Keratinocyte (primary cell): ENCODE results near the gene PRKCE. TPM values are rescaled to one million over a fixed set of nuclear protein-coding genes. Genes with fewer than 3 reads are reported as not detected.

ENCODE experiments used
- DNase-seq: peaks from one replicate; pipeline ENCODE4 v3.0.0-alpha.2; 2011; ENCODE audit warnings: low read depth, missing footprints, low spot score
- FAIRE-seq: peaks from 2 replicates; lab custom pipeline; 2011; peaks lifted over from hg19 to GRCh38; lab: Jason Lieb, UNC
- H2AFZ ChIP-seq: 2 replicates; pipeline ENCODE4 v1.6.0; 2012; ENCODE audit warnings: low read length, control low read depth, inconsistent platforms; ENCODE audit not compliant: control insufficient read depth
- H3K27ac ChIP-seq: 2 replicates; pipeline ENCODE4 v1.5.1; 2011; ENCODE audit warnings: low read length; ENCODE audit not compliant: control insufficient read depth, insufficient read depth
- H3K27me3 ChIP-seq: 3 replicates; pipeline ENCODE4 v1.6.0; 2011; ENCODE audit warnings: low read length; ENCODE audit not compliant: control insufficient read depth, insufficient read depth; ENCODE audit errors: extremely low read depth
- H3K36me3 ChIP-seq, 2 experiments: 2 replicates in 1 of 2; 3 replicates in 1 of 2; pipeline ENCODE4 v1.5.1; 2011; ENCODE audit warnings: low read length in 2 of 2, mild to moderate bottlenecking in 1 of 2; ENCODE audit not compliant: control insufficient read depth in 2 of 2, insufficient read depth in 2 of 2; ENCODE audit errors: extremely low read depth in 1 of 2
- H3K4me1 ChIP-seq: 3 replicates; pipeline ENCODE4 v1.5.1; 2011; ENCODE audit warnings: low read length; ENCODE audit not compliant: control insufficient read depth, insufficient read depth; ENCODE audit errors: extremely low read depth
- H3K4me2 ChIP-seq: 3 replicates; pipeline ENCODE4 v1.6.0; 2011; ENCODE audit warnings: low read depth, low read length; ENCODE audit not compliant: control insufficient read depth, insufficient read depth; ENCODE audit errors: extremely low read depth
- H3K4me3 ChIP-seq, 3 experiments: fragments of 200-600 bp in 1 of 3; sonication (generic) in 1 of 3; 2 replicates in 2 of 3; 3 replicates in 1 of 3; pipeline ENCODE4 v1.5.1; 2011 to 2016; ENCODE audit warnings: low read length in 3 of 3, mild to moderate bottlenecking in 3 of 3, control low read depth in 2 of 3, inconsistent platforms in 1 of 3, low read depth in 1 of 3, mixed read lengths in 1 of 3, mixed run types in 1 of 3, moderate library complexity in 1 of 3; ENCODE audit not compliant: control insufficient read depth in 2 of 3, insufficient read depth in 2 of 3; ENCODE audit errors: extremely low read depth in 1 of 3
- H3K79me2 ChIP-seq: 2 replicates; pipeline ENCODE4 v1.6.0; 2012; ENCODE audit warnings: low read length; ENCODE audit not compliant: control insufficient read depth, insufficient read depth
- H3K9ac ChIP-seq: 3 replicates; pipeline ENCODE4 v1.6.0; 2011; ENCODE audit warnings: low read length; ENCODE audit not compliant: control insufficient read depth, insufficient read depth; ENCODE audit errors: extremely low read depth
- H3K9me1 ChIP-seq: 3 replicates; pipeline ENCODE4 v1.6.0; 2011; ENCODE audit warnings: low read length; ENCODE audit not compliant: control insufficient read depth, insufficient read depth; ENCODE audit errors: extremely low read depth
- H3K9me3 ChIP-seq: 2 replicates; pipeline ENCODE4 v1.5.1; 2012; ENCODE audit warnings: low read depth, low read length; ENCODE audit not compliant: control insufficient read depth
- H4K20me1 ChIP-seq: 3 replicates; pipeline ENCODE4 v1.6.0; 2011; ENCODE audit warnings: low read length; ENCODE audit not compliant: control insufficient read depth, insufficient read depth; ENCODE audit errors: extremely low read depth
- CTCF ChIP-seq, 3 experiments: IDR thresholded peaks in 1 of 3; conservative IDR thresholded peaks in 1 of 3; optimal IDR thresholded peaks in 1 of 3; 2 replicates in 2 of 3; 3 replicates in 1 of 3; pipeline versions ENCODE3 to v1.5.1; 2011; ENCODE audit warnings: low read length in 3 of 3, mild to moderate bottlenecking in 3 of 3, moderate library complexity in 2 of 3, control low read depth in 1 of 3, inconsistent platforms in 1 of 3; ENCODE audit not compliant: insufficient read depth in 2 of 3; ENCODE audit errors: extremely low read depth in 1 of 3
- EZH2 ChIP-seq: IDR thresholded peaks from one replicate; pipeline ENCODE4 v1.6.1; 2012; ENCODE audit warnings: inconsistent platforms, mild to moderate bottlenecking, low read length, moderate library complexity
- dilution Hi-C: fragments of 300-500 bp; cut with MboI; formaldehyde crosslinking; loops from one replicate; pipeline ENCODE4 v1.7.0; 2020; ENCODE audit warnings: low sequenced_read_pairs; ENCODE audit not compliant: extremely low pct_ligation_motif_present
- polyA plus RNA-seq, 5 experiments: library from polyadenylated mRNA; depleted of rRNA in 3 of 5; stranded (reverse) in 3 of 5; stranded (forward) in 1 of 5; unstranded in 1 of 5; fragments of >200 nt; gene quantifications; 1 replicate in 1 of 5; 2 replicates in 3 of 5; 3 replicates in 1 of 5; pipeline versions ENCODE4 v1.2.1 to v1.2.3, GENCODE V29; 2011 to 2012; ENCODE audit warnings: missing spikeins in 2 of 5, low read depth in 1 of 5, low replicate concordance in 1 of 5

PRKCE gene
- polyA plus RNA-seq, 1 donor (not counting 4 experiments of a cell fraction or from before 2014, with no cell fraction given), result 2.0 TPM

GRCh38 chr2:46096260-46096659 is 444.8 kb downstream of the PRKCE start:
- Histone ChIP-seq H2AFZ (no peak overlapping the region), H3K4me1 (peaks cover 24% of the 10 kb centered on the region), H3K4me3 (no peak overlapping the region), H3K9me3 (no peaks in the 10 kb centered on the region), H4K20me1 (no peaks in the 10 kb centered on the region), H3K27me3 (no peaks in the 10 kb centered on the region), H3K9ac (no peak overlapping the region), H3K4me2 (no peak overlapping the region), H3K36me3 (no peaks in the 10 kb centered on the region), H3K27ac (no peak overlapping the region), H3K79me2 (no peaks in the 10 kb centered on the region), H3K9me1 (no peaks in the 10 kb centered on the region)
- no peak for DNase-seq
- TF ChIP-seq CTCF (optimal IDR thresholded peaks at IDR 0.05 in 1 of 3, IDR thresholded peaks at IDR 0.05 in 1 of 3, conservative IDR thresholded peaks at IDR 0.05 in 1 of 3; ENCODE audit: extremely low read depth in 1 of 3, insufficient read depth in 2 of 3, low read length in 3 of 3) (no peak), EZH2 (no peak)
- dilution Hi-C loops, result no loop called here
- no peak for FAIRE-seq

- Histone ChIP-seq H3K27me3 (no peaks in the 10 kb centered on the region), H3K4me2 (peak overlapping the region; percentile 56), H3K9me1 (no peaks in the 10 kb centered on the region), H3K9ac (peak overlapping the region; percentile 45), H3K4me3 (peak overlapping the region in 1 of 3 experiments; percentile 5), H3K79me2 (no peaks in the 10 kb centered on the region), H4K20me1 (no peaks in the 10 kb centered on the region), H3K4me1 (peaks cover 24% of the 10 kb centered on the region), H3K9me3 (no peaks in the 10 kb centered on the region), H2AFZ (no peak overlapping the region), H3K36me3 (no peaks in the 10 kb centered on the region), H3K27ac (peak overlapping the region; percentile 85)
- TF ChIP-seq EZH2 (no peak), CTCF (optimal IDR thresholded peaks at IDR 0.05 in 1 of 3, IDR thresholded peaks at IDR 0.05 in 1 of 3, conservative IDR thresholded peaks at IDR 0.05 in 1 of 3; ENCODE audit: extremely low read depth in 1 of 3, insufficient read depth in 2 of 3, low read length in 3 of 3) (no peak)
- dilution Hi-C loops, result no loop called here
- peak; percentile 66 for DNase-seq
- peak; percentile 99 for FAIRE-seq
Observed at GRCh38 chr2:46097714-46098480, 446.4 kb downstream of the PRKCE start.
